ENCODE measurements around the gene PCSK6.
"Not testable (repeated sequence)": the region's sequence is repeated elsewhere in the genome, so short reads cannot be mapped to it uniquely, and the experiment has no call there.

Gene PCSK6

GRCh38 chr15:101378171-101378755 is 111.2 kb downstream of the PCSK6 start:
- DNase-seq (ENCODE audit: low read depth in 2 of 2), result no peak

GRCh38 chr15:101376615-101377395 is 112.7 kb downstream of the PCSK6 start:
- DNase-seq (ENCODE audit: low read depth in 2 of 2), result no peak

GRCh38 chr15:101375006-101375405 is 114.5 kb downstream of the PCSK6 start:
- DNase-seq (ENCODE audit: low read depth in 2 of 2), result not testable (repeated sequence)

GRCh38 chr15:101374326-101374725 is 115.2 kb downstream of the PCSK6 start:
- DNase-seq (ENCODE audit: low read depth in 2 of 2), result no peak

- DNase-seq (ENCODE audit: low read depth in 2 of 2), result no peak
Measured at GRCh38 chr15:101373577-101373976, 115.9 kb downstream of the PCSK6 start.

- no peak for DNase-seq (ENCODE audit: low read depth in 2 of 2)
Measured at GRCh38 chr15:101372960-101373525, 116.5 kb downstream of the PCSK6 start.

GRCh38 chr15:101372149-101372577 is 117.3 kb downstream of the PCSK6 start:
- no peak for DNase-seq (ENCODE audit: low read depth in 2 of 2)

GRCh38 chr15:101371519-101371918 is 118.0 kb downstream of the PCSK6 start:
- no peak for DNase-seq (ENCODE audit: low read depth in 2 of 2)

- DNase-seq (ENCODE audit: low read depth in 2 of 2), result no peak
Measured at GRCh38 chr15:101371081-101371480, 118.4 kb downstream of the PCSK6 start.

GRCh38 chr15:101370330-101371024 is 119.0 kb downstream of the PCSK6 start:
- no peak for DNase-seq (ENCODE audit: low read depth in 2 of 2)

- no peak for DNase-seq (ENCODE audit: low read depth in 2 of 2)
Measured at GRCh38 chr15:101369676-101370075, 119.8 kb downstream of the PCSK6 start.

GRCh38 chr15:101368861-101369642 is 120.5 kb downstream of the PCSK6 start:
- no peak for DNase-seq (ENCODE audit: low read depth in 2 of 2)

- DNase-seq (ENCODE audit: low read depth in 2 of 2), result no peak
Measured at GRCh38 chr15:101368086-101368780, 121.3 kb downstream of the PCSK6 start.

GRCh38 chr15:101366853-101367252 is 122.7 kb downstream of the PCSK6 start:
- DNase-seq (ENCODE audit: low read depth in 2 of 2), result no peak

GRCh38 chr15:101362986-101363566 is 126.4 kb downstream of the PCSK6 start:
- no peak for DNase-seq (ENCODE audit: low read depth in 2 of 2)

- DNase-seq (ENCODE audit: low read depth in 2 of 2), result no peak
Measured at GRCh38 chr15:101362359-101362758, 127.1 kb downstream of the PCSK6 start.

GRCh38 chr15:101361418-101361817 is 128.1 kb downstream of the PCSK6 start:
- DNase-seq (ENCODE audit: low read depth in 2 of 2), result no peak

- no peak for DNase-seq (ENCODE audit: low read depth in 2 of 2)
Measured at GRCh38 chr15:101359365-101359947, 130.1 kb downstream of the PCSK6 start.

- no peak for DNase-seq (ENCODE audit: low read depth in 2 of 2)
Measured at GRCh38 chr15:101358895-101359294, 130.6 kb downstream of the PCSK6 start.

- no peak for DNase-seq (ENCODE audit: low read depth in 2 of 2)
Measured at GRCh38 chr15:101357885-101358284, 131.6 kb downstream of the PCSK6 start.

Data from fibroblast of skin of left biceps (primary cell).